ENCODE data around the gene RAPGEF1. TPM values are rescaled to one million over a fixed set of nuclear protein-coding genes. Genes with fewer than 3 reads are reported as not detected.

RAPGEF1 gene
- total and polyA plus RNA-seq, 2 donors (not counting 1 experiment from before 2014, with no cell fraction given): 33.3 to 42.8 TPM

DNA sequence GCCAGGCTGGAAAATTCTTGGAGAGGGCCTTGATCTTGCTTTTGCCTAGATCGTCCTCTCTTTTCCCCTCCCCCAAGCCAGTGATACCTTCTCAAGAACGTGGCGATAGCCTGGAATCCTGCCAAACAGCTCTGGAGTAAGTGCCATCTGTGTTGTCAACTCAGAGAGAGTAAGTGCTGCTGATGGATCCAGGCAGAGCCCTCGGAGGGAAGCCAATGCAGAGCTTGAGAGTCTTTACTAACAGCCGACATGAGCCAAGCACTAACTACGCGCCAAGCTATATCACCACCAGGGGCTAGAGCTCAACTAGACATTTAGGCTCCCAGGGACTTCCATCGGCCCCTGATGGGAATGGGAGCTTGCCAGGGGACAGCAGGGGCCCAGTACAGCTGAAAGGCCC, 17.6 kb downstream of the RAPGEF1 start:
- no peaks in the 10 kb centered on the region for H4K20me1 ChIP-seq (ENCODE audit: control insufficient read depth, extremely low read depth, insufficient read depth, low read length)
- no peaks in the 10 kb centered on the region for H3K9me3 ChIP-seq (ENCODE audit: control insufficient read depth, insufficient read depth, low read depth, low read length)
- H3K4me3 ChIP-seq (replicated peaks in 1 of 4; ENCODE audit: control extremely low read depth in 1 of 4, insufficient read depth in 1 of 4, low read depth in 3 of 4, low read length in 4 of 4): no peak overlapping the region
- TF ChIP-seq, protein P1, sequence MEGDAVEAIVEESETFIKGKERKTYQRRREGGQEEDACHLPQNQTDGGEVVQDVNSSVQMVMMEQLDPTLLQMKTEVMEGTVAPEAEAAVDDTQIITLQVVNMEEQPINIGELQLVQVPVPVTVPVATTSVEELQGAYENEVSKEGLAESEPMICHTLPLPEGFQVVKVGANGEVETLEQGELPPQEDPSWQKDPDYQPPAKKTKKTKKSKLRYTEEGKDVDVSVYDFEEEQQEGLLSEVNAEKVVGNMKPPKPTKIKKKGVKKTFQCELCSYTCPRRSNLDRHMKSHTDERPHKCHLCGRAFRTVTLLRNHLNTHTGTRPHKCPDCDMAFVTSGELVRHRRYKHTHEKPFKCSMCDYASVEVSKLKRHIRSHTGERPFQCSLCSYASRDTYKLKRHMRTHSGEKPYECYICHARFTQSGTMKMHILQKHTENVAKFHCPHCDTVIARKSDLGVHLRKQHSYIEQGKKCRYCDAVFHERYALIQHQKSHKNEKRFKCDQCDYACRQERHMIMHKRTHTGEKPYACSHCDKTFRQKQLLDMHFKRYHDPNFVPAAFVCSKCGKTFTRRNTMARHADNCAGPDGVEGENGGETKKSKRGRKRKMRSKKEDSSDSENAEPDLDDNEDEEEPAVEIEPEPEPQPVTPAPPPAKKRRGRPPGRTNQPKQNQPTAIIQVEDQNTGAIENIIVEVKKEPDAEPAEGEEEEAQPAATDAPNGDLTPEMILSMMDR (conservative IDR thresholded peaks at IDR 0.05 in 1 of 2, IDR thresholded peaks at IDR 0.05 in 1 of 2; ENCODE audit: low read depth in 1 of 2, low read length in 2 of 2): peak; percentile 4 to 33
- no peak for TF ChIP-seq EZH2 (IDR thresholded peaks at IDR 0.05; ENCODE audit: low read length, missing control alignments)
- peaks cover 3% of the 10 kb centered on the region for H3K4me1 ChIP-seq (ENCODE audit: control insufficient read depth, extremely low read depth, insufficient read depth, low read length)
- H3K4me2 ChIP-seq (ENCODE audit: extremely low read depth, insufficient read depth, low read length): peak overlapping the region; percentile 26
- H2AFZ ChIP-seq (ENCODE audit: low read length): no peak overlapping the region
- H3K27me3 ChIP-seq (ENCODE audit: control insufficient read depth, insufficient read depth, low read length): no peaks in the 10 kb centered on the region
- H3K36me3 ChIP-seq (ENCODE audit: control insufficient read depth, insufficient read depth, low read length): no peaks in the 10 kb centered on the region
- H3K27ac ChIP-seq (ENCODE audit: insufficient read depth, low read length): no peak overlapping the region
- DNase-seq (ENCODE audit: low read depth in 2 of 2): peak in 1 of 2 donors; percentile 62
- H3K79me2 ChIP-seq (ENCODE audit: control insufficient read depth, insufficient read depth, low read length): peaks cover 28% of the 10 kb centered on the region
- no peak overlapping the region for H3K9ac ChIP-seq (ENCODE audit: insufficient read depth, low read length)

DNA sequence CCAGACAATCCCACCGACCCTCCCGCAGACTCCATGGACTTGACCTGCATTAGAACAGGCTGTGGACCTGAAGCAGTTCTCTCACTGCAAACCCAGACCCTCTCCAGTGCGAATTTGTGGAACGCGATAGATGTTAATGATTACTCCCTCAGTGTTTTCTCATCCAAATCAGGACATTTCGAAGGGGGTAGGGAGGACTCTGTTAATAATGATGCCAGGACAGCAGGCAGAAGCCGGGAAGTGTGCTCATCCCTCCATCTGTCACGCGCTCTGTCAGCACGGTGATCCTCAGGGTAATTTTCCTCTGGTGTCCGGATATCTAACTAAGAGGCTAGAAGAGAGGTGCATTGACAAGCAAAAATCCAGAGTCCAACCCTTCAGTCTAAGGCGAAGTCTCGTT, 18.8 kb downstream of the RAPGEF1 start:
- TF ChIP-seq, protein P1 (conservative IDR thresholded peaks at IDR 0.05 in 1 of 2, IDR thresholded peaks at IDR 0.05 in 1 of 2; ENCODE audit: low read depth in 1 of 2, low read length in 2 of 2): no peak
- no peak for TF ChIP-seq EZH2 (IDR thresholded peaks at IDR 0.05; ENCODE audit: low read length, missing control alignments)
- H4K20me1 ChIP-seq (ENCODE audit: control insufficient read depth, extremely low read depth, insufficient read depth, low read length): no peaks in the 10 kb centered on the region

DNA sequence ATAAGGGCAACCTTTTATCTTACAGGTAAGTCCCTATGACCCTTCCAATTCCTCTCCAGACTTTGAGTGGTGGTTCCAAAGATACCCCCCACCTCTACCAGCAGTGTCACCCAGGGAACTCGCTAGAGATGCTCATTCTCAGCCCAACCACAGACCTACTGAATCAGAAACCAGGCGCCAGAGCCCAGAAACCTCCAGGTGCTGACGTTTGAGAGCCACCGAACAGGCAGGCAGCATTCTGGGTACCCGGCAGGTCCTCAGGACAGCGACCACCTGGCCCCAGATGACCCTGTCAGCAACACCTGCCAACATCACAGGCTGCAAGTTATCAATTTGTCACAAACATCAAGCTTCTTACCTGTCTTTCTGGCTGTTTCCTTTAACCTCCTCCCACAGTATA, 19.5 kb downstream of the RAPGEF1 start:
- Histone ChIP-seq H3K9me3 (ENCODE audit: control insufficient read depth, insufficient read depth, low read depth, low read length) (no peaks in the 10 kb centered on the region), H3K79me2 (ENCODE audit: control insufficient read depth, insufficient read depth, low read length) (peaks cover 29% of the 10 kb centered on the region), H3K27ac (ENCODE audit: insufficient read depth, low read length) (no peak overlapping the region), H3K4me2 (ENCODE audit: extremely low read depth, insufficient read depth, low read length) (no peak overlapping the region), H3K9ac (ENCODE audit: insufficient read depth, low read length) (no peak overlapping the region), H3K4me3 (replicated peaks in 1 of 4; ENCODE audit: control extremely low read depth in 1 of 4, insufficient read depth in 1 of 4, low read depth in 3 of 4, low read length in 4 of 4) (no peak overlapping the region), H3K4me1 (ENCODE audit: control insufficient read depth, extremely low read depth, insufficient read depth, low read length) (peaks cover 5% of the 10 kb centered on the region), H3K36me3 (ENCODE audit: control insufficient read depth, insufficient read depth, low read length) (no peaks in the 10 kb centered on the region), H4K20me1 (ENCODE audit: control insufficient read depth, extremely low read depth, insufficient read depth, low read length) (no peaks in the 10 kb centered on the region), H2AFZ (ENCODE audit: low read length) (no peak overlapping the region), H3K27me3 (ENCODE audit: control insufficient read depth, insufficient read depth, low read length) (no peaks in the 10 kb centered on the region)
- TF ChIP-seq EZH2 (IDR thresholded peaks at IDR 0.05; ENCODE audit: low read length, missing control alignments): no peak
- TF ChIP-seq, protein P1 (conservative IDR thresholded peaks at IDR 0.05 in 1 of 2, IDR thresholded peaks at IDR 0.05 in 1 of 2; ENCODE audit: low read depth in 1 of 2, low read length in 2 of 2): no peak
- no peak for DNase-seq (ENCODE audit: low read depth in 2 of 2)

More for the DNA sequence above, 18.8 kb downstream of the RAPGEF1 start:
- Histone ChIP-seq H3K9me3 (ENCODE audit: control insufficient read depth, insufficient read depth, low read depth, low read length) (no peaks in the 10 kb centered on the region), H3K9ac (ENCODE audit: insufficient read depth, low read length) (no peak overlapping the region), H3K79me2 (ENCODE audit: control insufficient read depth, insufficient read depth, low read length) (peaks cover 28% of the 10 kb centered on the region), H3K27me3 (ENCODE audit: control insufficient read depth, insufficient read depth, low read length) (no peaks in the 10 kb centered on the region), H3K4me1 (ENCODE audit: control insufficient read depth, extremely low read depth, insufficient read depth, low read length) (peaks cover 2% of the 10 kb centered on the region), H3K36me3 (ENCODE audit: control insufficient read depth, insufficient read depth, low read length) (no peaks in the 10 kb centered on the region), H3K4me3 (replicated peaks in 1 of 4; ENCODE audit: control extremely low read depth in 1 of 4, insufficient read depth in 1 of 4, low read depth in 3 of 4, low read length in 4 of 4) (no peak overlapping the region), H2AFZ (ENCODE audit: low read length) (no peak overlapping the region), H3K4me2 (ENCODE audit: extremely low read depth, insufficient read depth, low read length) (no peak overlapping the region), H3K27ac (ENCODE audit: insufficient read depth, low read length) (no peak overlapping the region)
- DNase-seq (ENCODE audit: low read depth in 2 of 2): no peak

All from fibroblast of lung (primary cell).